HG03469 (cell line): Measurements from ENCODE around the gene AIFM3.
"Not testable (repeated sequence)": the region's sequence is repeated elsewhere in the genome, so short reads cannot be mapped to it uniquely, and the experiment has no call there.

ENCODE experiments used
- ATAC-seq: cut with Tn5 transposase; IDR thresholded peaks from one replicate; pipeline ENCODE4 v1.9.1; 2021; ENCODE audit warnings: mild to moderate bottlenecking, moderate library complexity, moderate number of reproducible peaks; ENCODE audit not compliant: unreplicated experiment

Gene AIFM3, protein sequence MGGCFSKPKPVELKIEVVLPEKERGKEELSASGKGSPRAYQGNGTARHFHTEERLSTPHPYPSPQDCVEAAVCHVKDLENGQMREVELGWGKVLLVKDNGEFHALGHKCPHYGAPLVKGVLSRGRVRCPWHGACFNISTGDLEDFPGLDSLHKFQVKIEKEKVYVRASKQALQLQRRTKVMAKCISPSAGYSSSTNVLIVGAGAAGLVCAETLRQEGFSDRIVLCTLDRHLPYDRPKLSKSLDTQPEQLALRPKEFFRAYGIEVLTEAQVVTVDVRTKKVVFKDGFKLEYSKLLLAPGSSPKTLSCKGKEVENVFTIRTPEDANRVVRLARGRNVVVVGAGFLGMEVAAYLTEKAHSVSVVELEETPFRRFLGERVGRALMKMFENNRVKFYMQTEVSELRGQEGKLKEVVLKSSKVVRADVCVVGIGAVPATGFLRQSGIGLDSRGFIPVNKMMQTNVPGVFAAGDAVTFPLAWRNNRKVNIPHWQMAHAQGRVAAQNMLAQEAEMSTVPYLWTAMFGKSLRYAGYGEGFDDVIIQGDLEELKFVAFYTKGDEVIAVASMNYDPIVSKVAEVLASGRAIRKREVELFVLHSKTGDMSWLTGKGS

DNA sequence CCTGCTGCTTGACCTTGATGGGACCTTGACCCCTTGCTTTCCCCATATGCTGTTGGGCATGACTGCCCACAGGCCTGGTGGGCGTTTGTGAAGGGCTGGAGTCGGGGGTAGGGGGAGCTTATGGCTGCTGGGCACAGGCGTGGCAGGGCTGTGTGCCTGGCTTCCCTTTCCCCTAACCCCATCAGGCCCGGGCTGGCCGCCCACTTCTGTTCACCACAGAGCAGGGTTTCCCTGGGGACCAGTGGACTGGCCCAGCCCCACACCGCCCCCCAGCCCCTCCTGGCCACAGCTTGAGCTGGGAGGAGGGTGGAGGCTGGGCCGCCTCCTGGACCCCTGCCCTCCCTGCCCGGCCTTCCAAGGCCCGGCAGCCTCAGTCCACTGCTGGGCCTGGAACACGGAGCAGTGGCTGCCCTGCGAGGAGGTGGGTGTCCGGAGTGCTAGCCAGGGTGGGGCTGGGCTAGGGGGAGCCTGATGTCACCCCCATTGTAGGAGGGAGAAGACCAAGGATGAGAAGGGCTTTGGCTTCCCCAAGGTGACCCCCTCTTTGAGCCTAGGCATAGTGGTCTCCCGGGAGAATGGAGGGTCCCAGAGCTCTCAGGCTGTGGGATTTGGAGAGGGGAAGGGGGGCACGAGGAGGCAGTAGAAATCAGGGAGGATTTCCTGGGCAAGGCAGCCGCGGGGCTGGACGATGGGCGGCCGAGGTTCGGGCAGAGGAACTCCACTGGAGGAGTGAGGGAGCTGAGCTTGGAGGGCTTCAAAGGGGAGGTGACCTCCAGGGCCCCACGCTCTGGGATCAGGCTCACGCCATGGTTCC is at the start of gene AIFM3:
TSS of gene AIFM3 (plus strand) at position 373 of the 814 bp plus-strand sequence. CDS start 690 bp downstream, outside the sequence.
- ATAC-seq: no peak

DNA sequence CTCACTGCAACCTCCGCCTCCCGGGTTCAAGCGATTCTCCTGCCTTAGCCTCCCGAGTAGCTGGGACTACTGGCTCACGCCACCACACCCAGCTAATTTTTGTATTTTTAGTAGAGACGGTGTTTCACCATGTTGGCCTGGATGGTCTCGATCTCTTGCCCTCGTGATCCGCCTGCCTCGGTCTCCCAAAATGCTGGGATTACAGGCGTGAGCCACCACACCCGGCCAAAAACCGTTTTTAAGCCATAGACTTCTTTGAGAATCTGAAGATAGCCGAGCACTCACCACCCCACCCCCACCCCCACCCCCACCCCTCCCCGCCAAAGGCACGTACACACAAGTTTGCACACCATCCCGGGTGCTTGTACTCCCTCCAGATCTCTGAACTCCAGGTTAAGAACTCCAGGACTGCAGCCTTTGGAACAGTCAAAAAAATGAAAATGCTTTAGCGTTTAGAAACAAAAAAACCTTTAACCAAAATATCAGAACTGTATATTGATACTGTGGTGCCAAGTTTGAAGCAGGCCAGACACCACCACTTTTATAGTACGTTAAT is 48.3 kb upstream of the AIFM3 start:
- ATAC-seq: no peak

DNA sequence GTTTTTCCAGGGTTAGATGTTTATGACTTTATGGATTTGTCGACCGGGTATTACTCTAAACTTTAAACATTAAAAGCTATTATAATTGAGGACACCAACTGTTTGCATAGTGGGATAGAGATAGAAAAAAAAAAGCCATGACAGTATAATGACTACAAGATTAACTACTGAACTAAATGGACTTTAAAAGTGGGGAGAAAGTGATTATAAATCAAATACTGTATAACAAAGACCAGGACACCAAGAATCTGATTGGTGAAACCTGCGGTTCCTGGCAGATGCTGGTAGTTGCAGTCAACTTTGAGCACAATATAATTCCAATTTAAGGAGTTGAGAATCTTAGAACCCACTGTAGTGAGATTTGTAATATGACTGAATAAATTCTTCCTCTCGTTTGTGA is 47.3 kb upstream of the AIFM3 start:
- ATAC-seq: no peak

DNA sequence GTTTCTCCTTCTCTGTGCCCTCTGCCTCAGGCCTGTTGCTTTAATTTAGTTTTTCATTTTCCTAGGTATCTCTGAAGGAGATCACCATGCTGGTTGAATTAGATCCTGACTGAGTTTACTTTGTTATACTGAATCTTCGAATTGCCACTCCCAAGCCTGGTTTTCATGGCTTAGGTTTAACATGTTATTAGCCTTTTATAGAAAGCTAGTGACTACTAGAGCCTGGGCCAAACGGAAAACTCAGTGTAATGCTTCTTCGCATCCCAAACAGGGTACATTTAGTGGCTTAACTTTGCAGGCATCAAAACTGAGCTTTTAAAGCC is 46.2 kb upstream of the AIFM3 start:
- ATAC-seq: no peak

DNA sequence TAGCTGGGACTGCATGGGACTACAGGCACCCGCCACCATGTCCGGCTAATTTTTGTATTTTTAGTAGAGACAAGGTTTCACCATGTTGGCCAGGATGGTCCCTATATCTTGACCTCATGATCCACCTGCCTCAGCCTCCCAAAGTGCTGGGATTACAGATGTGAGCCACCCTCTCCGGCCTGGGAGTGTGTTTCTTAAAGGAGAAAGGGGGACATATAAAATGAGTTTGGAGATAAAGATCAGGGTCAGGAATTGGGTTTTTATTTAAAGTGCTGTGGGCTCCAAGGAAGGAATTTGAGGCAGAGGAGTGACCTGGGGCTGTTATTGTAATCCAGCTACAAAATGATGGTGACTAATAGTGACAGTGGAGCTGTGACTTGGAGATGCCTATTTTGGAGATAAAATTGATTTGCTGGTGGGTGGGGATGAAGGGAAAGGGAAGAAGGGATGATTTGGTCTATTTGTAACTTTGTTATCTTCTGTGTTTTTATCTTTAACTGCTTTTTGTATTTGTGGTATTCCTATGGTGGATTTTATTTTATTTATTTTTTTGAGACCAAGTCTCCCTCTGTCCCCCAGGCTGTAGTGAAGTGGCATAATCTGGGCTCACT is 44.8 kb upstream of the AIFM3 start:
- no peak for ATAC-seq

DNA sequence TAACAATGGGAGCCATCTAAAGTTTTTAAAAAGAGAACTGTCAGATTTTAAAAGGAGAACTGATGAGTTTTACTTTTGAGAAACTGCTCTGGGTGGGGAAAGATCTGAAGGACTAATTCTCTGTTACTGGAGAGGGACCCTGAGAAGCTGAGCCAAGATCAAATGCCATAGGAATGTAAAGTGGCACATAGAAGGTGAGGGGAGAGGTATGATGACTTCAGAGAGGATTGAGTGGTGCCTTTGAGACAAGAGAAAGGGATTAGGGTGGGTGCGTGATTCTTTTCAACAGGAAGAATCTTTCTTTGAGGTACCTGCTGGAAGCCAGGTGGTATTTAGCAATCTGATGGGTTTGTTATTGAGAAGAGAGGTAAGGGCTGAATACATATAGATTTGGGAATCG is 40.8 kb upstream of the AIFM3 start:
- ATAC-seq: no peak

DNA sequence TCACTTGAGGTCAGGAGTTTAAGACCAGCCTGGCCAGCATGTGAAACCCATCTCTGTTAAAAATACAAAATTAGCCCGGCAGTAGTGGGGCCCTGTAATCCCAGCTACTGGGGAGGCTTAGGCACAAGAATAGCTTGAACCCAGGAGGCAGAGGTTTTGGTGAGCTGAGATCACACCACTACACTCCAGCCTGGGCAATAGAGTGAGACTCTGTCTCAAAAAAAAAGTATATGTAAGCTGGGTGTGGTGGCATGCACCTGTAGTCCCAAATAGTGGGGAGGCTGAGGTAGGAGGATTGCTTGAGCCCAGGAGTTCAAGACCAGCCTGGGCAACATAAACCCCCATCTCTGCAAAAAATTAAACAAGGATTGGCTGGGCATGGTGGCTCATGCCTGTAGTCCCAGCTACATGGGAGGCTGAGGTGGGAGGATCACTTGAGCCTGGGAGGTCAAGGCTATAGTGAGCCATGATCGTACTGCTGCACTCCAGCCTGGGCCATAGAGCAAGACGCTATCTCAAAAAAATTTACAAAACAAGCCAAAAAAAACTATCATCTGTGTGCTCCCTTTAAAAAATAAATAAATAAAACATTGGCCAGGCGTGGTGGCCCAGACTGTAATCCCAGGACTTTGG is 39.0 kb upstream of the AIFM3 start:
- no peak for ATAC-seq

DNA sequence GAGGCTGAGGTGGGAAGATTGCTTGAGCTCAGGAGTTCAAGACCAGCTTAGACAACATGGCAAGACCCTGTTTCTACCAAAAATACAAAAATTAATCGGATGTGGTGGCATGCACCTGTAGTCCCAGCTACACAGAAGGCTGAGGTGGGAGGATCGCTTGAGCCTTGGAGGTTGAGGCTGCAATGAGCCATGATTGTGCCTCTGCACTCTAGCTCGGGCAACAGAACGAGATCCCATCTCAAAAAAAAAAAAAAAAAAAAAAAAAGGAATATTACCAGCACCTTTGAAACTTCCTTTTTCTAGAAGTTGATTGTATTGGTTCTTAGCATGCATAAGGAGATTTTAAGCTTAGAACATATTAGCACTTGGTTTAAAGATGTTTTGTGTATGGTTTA is 38.5 kb upstream of the AIFM3 start:
- ATAC-seq: no peak

DNA sequence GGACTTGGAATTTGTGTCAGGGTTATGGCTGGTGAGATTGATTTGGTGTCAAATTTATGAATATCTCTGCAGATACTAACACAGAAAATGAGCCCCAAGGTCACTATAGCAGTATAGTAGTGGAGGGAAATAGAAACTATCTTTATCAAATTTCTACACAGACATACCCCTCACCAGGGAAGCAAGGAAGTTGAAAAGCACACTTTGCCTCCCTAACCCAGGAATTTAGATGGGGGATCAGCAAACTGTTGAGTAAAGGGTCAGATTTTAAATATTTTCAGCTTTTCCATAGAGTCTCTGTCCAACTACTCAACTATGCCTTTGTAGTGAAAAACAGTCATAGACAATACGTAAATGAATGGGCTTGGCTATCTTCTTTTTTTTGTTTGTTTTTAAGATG is 37.1 kb upstream of the AIFM3 start:
- ATAC-seq: no peak

DNA sequence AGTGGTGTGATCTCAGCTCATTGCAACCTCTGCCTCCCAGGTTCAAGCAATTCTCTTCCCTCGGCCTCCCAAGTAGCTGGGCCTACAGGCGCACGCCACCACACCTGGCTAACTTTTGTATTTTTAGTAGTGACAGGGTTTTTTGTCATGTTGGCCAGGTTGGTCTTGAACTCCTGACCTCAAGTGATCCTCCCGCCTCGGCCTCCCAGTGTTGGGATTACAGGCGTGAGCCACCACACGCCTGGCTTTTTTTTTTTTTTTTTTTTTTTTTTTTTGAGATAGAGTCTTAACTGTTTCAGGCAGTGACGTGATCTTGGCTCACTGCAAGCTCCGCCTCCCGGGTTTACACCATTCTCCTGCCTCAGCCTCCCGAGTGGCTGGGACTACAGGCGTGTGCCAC is 36.6 kb upstream of the AIFM3 start:
- not testable (repeated sequence) for ATAC-seq

DNA sequence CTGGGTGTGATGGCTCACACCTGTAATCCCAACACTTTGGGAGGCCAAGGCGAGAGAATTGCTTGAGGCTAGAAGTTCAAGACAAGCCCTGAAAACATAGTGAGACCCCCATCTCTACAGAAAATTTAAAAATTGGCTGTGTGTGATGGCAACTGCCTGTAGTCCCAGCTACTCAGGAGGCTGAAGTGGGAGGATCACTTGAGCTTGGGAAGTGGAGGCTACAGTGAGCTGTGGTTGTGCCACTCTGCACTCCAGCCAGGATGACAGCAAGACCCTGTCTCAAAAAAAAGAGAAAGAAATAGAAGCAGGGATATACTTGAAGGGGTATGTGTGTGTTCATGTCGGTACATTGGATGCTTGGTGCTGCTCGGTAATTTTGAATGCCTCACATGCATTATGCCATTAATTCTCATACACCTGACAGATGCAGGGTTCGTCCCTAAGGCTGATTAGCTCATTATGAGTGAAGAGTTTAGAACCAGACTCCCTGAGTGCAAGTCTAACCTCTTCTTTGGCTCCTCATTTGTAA is 35.9 kb upstream of the AIFM3 start:
- no peak for ATAC-seq

DNA sequence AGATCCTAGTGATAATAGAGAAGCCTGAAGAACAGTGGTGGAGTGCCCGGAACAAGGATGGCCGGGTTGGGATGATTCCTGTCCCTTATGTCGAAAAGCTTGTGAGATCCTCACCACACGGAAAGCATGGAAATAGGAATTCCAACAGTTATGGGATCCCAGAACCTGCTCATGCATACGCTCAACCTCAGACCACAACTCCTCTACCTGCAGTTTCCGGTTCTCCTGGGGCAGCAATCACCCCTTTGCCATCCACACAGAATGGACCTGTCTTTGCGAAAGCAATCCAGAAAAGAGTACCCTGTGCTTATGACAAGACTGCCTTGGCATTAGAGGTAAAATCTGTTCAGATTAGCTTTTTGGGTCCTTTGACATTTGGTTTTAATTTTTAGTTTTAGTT is 33.1 kb upstream of the AIFM3 start:
- ATAC-seq: no peak

DNA sequence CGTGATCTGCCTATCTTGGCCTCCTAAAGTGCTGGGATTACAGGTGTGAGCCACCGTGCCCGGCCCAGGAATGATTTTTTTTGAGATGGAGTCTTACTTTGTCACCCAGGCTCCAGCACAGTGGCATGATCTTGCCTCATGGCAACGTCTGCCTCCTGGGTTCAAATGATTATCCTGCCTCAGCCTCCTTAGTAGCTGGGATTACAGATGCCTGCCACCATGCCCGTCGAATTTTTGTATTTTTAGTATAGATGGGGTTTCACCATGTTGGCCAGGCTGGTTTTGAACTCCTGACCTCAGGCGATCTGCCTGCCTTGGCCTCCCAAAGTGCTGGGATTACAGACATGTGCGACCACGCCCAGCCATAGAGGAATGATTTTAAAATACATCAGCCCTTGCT is 32.0 kb upstream of the AIFM3 start:
- ATAC-seq: not testable (repeated sequence)

DNA sequence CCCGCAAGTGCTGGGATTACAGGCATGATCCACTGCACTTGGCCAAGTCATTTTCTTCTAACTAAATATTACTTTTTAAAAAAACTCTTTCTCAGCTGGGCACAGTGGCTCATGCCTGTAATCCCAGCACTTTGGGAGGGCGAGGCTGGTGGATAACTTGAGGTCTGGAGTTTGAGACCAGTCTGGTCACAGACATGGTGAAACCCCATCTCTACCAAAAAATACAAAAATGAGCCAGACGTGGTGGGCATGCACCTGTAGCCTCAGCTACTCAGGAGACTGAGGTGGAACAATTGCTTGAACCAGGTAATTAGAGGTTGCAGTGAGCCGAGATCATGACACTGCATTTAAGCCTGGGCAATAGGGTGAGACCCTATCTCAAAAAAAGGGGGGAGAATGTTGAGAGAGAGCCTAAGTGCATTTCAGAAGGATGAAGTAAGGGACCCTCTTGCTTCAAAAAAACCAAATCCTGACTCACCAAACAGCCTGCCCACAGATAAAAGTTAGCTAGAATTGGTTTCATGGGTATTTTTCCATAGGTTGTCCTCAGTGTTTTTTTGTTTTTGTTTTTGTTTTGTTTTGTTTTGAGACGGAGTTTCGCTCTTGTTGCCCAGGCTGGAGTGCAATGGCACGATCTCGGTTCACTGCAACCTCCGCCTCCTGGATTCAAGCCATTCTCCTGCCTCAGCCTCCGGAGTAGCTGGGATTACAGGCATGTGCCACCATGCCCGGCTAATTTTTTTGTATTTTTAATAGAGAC is 31.1 kb upstream of the AIFM3 start:
- not testable (repeated sequence) for ATAC-seq

DNA sequence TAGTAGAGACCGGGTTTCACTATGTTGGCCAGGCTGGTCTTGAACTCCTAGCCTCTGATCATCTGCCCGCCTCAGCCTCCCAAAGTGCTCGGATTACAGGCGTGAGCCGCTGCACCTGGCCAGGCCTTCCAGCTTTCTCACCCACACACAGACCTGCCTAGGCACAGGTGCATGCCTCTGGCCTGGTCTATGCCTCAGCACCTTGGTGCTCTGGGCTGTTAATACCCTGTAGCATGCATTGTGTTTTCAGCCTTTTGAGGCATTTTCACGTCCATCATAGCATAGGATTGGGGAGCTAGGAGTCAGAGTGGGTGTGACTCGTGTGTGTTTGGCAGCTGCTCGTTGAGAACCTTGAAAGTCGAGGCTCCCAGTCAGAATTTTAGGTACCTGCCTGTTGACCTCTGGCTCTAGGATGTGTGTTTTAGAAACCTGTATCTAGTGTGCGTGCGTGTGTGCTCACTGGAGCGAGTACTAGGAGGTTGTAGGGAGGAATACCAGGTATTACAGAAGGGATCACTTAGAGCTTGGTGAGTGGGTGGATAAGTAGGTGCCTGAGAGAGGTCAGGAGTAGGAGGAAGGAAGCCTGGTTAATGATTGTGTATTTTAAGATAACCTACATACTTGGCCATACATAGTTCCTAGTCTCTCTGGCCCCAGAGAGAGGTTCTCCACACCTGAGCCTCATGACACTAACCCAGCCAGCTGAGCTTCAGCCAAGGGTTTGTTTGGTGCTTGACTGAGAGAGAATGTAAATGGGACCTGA is 29.8 kb upstream of the AIFM3 start:
- no peak for ATAC-seq

DNA sequence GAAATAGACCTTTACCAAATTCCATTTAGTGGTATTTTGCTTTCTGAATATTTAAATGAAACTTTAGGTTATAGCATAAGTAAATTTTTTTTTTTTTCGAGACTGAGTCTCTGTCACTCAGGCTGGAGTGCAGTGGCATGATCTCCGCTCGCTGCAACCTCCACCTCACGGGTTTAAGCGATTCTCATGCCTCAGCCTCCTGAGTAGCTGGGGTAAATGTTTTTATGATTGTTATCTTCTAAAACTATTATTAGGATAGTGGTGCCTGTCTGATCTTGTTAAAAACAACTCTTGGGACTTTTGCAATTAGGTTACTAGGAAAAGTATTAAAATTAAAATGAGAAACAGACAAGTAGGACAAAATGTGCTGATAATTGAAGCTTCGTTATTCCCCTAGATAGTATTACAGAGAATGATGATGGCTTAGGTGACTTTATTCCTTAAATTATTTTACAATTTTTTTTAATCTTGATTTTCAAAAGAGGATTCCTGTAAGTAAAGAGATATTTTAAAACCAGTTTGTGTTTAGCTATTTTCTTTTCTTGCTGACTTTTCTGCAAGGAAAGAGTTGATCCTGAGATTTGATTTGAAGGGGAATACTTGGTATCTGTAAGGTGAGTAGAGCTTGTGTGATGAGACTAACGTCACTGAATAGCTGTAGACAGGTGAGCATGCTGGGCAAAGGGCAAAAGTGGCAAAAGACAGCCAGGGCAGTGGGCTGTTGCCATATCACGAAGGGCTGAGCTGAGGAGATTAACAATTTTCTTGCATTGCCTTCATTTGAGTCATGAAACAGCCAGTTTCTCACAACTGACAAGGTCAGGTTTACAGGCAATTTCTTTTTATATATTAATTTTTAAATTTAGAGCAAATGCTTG is 29.0 kb upstream of the AIFM3 start:
- no peak for ATAC-seq

DNA sequence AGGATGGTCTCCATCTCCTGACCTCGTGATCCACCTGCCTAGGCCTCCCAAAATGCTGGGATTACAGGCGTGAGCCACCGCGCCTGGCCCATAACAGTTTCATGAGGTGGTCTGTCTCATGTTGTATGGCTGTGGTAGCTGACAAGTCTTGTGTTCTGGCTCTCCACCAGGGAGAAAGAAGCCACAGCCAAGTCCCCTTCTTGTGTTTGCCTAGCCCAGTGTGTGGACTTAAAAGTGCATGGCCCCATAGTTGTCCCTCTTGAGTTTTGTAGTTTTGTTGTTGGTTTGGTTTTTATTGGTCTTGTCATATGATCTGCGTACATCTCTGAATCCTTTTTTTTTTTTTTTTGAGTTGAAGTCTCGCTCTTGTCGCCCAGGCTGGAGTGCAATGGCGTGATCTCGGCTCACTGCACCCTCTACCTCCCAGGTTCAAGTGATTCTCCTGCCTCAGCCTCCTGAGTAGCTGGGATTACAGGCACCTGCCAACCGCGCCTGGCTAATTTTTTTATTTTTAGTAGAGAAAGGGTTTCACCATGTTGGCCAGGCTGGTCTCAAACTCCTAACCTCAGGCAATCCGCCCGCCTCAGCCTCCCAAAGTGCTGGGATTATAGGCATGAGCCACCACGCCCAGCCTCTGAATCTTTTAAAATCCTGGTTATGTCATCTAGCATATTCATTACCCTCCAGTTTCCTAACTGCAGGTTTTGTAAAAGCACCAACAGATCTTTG is 27.4 kb upstream of the AIFM3 start:
- not testable (repeated sequence) for ATAC-seq
